GM21786 (cell line): ENCODE data around the gene SCAI.
"Not testable (repeated sequence)": the region's sequence is repeated elsewhere in the genome, so short reads cannot be mapped to it uniquely, and the experiment has no call there.

ENCODE experiments used
- ATAC-seq: cut with Tn5 transposase; IDR thresholded peaks from one replicate; pipeline ENCODE4 v1.9.1; 2021; ENCODE audit not compliant: unreplicated experiment

The SCAI gene

GRCh38 chr9:125150349-125151245 is 7.3 kb upstream of the SCAI start:
- no peak for ATAC-seq

GRCh38 chr9:125147401-125147951 is 4.1 kb upstream of the SCAI start:
- ATAC-seq = no peak

- ATAC-seq = no peak
Measured at GRCh38 chr9:125146247-125146646, 2.9 kb upstream of the SCAI start.

GRCh38 chr9:125145425-125145824 is 2.1 kb upstream of the SCAI start:
- ATAC-seq = no peak

- ATAC-seq = peak; percentile 6
Measured at GRCh38 chr9:125142560-125143376, 560 bp downstream of the SCAI start.

- ATAC-seq = no peak
Measured at GRCh38 chr9:125141751-125142150, 1.6 kb downstream of the SCAI start.

- no peak for ATAC-seq
Measured at GRCh38 chr9:125141251-125141650, 2.1 kb downstream of the SCAI start.

- ATAC-seq = no peak
Measured at GRCh38 chr9:125140576-125140975, 2.8 kb downstream of the SCAI start.

- ATAC-seq = no peak
Measured at GRCh38 chr9:125137200-125137599, 6.1 kb downstream of the SCAI start.

GRCh38 chr9:125134976-125135375 is 8.4 kb downstream of the SCAI start:
- no peak for ATAC-seq

- no peak for ATAC-seq
Measured at GRCh38 chr9:125133403-125134329, 9.7 kb downstream of the SCAI start.

- no peak for ATAC-seq
Measured at GRCh38 chr9:125131778-125132177, 11.6 kb downstream of the SCAI start.

- ATAC-seq = peak; percentile 94
Measured at GRCh38 chr9:125126019-125126746, 17.1 kb downstream of the SCAI start.

GRCh38 chr9:125125523-125125922 is 17.8 kb downstream of the SCAI start:
- no peak for ATAC-seq

- no peak for ATAC-seq
Measured at GRCh38 chr9:125121146-125121545, 22.2 kb downstream of the SCAI start.

- no peak for ATAC-seq
Measured at GRCh38 chr9:125119643-125120286, 23.6 kb downstream of the SCAI start.

GRCh38 chr9:125118696-125119095 is 24.6 kb downstream of the SCAI start:
- ATAC-seq = not testable (repeated sequence)

GRCh38 chr9:125114503-125114902 is 28.8 kb downstream of the SCAI start:
- ATAC-seq = not testable (repeated sequence)

GRCh38 chr9:125110464-125110863 is 32.9 kb downstream of the SCAI start:
- ATAC-seq = no peak
